ENCODE measurements around the gene PWP2.
"Not testable (repeated sequence)": the region's sequence is repeated elsewhere in the genome, so short reads cannot be mapped to it uniquely, and the experiment has no call there.

- TF ChIP-seq CTCF (IDR thresholded peaks at IDR 0.05; ENCODE audit: low read depth, low read length, missing input control); TAF1 (conservative IDR thresholded peaks at IDR 0.05); MAX (IDR thresholded peaks at IDR 0.05); RAD21 (IDR thresholded peaks at IDR 0.05); YY1 (IDR thresholded peaks at IDR 0.05); SP1 (IDR thresholded peaks at IDR 0.05); GABPA (IDR thresholded peaks at IDR 0.05 in 1 of 2, conservative IDR thresholded peaks at IDR 0.05 in 1 of 2); JUND (IDR thresholded peaks at IDR 0.05); ATF3 (IDR thresholded peaks at IDR 0.05): not testable (repeated sequence)
Observed at GRCh38 chr21:44172741-44173140, 65.5 kb downstream of the PWP2 start.

Measured in liver (tissue), 3 donors.